MM.1S (cell line): Measurements from ENCODE around the gene CCDC187.

Source experiments
- DNase-seq: peaks from one replicate; pipeline ENCODE4 v3.0.0-alpha.2; 2015
- H2AFZ ChIP-seq: fragments of 300-600 bp; sonication (generic); 2 replicates; pipeline ENCODE4 v1.6.0; 2016; ENCODE audit warnings: antibody characterized with exemption, low read length
- H3F3A ChIP-seq: fragments of 300-600 bp; sonication (generic); 2 replicates; pipeline ENCODE4 v1.6.1; 2016; ENCODE audit warnings: mild to moderate bottlenecking, antibody characterized with exemption, low read length, moderate library complexity, mixed read lengths; ENCODE audit not compliant: insufficient read depth
- H3K27ac ChIP-seq: fragments of 300-600 bp; sonication (generic); 2 replicates; pipeline ENCODE4 v1.5.1; 2016; ENCODE audit warnings: mild to moderate bottlenecking, low read length
- H3K27me3 ChIP-seq: fragments of 300-600 bp; sonication (generic); replicated peaks from 2 replicates; pipeline ENCODE4 v1.6.0; 2016; ENCODE audit warnings: low read length; ENCODE audit not compliant: insufficient read depth
- H3K36me3 ChIP-seq: fragments of 300-600 bp; sonication (generic); replicated peaks from 2 replicates; pipeline ENCODE4 v1.6.1; 2016; ENCODE audit warnings: mild to moderate bottlenecking, low read length, mixed read lengths; ENCODE audit not compliant: insufficient read depth
- H3K4me1 ChIP-seq: fragments of 300-600 bp; sonication (generic); 2 replicates; pipeline ENCODE4 v1.6.1; 2016; ENCODE audit warnings: low read length, mixed read lengths
- H3K4me2 ChIP-seq: fragments of 300-600 bp; sonication (generic); 2 replicates; pipeline ENCODE4 v1.6.0; 2016; ENCODE audit warnings: low read depth, low read length
- H3K4me3 ChIP-seq: fragments of 300-600 bp; sonication (generic); 2 replicates; pipeline ENCODE4 v1.5.1; 2016; ENCODE audit warnings: low read length, mixed read lengths
- H3K79me2 ChIP-seq: fragments of 300-600 bp; sonication (generic); 2 replicates; pipeline ENCODE4 v1.6.1; 2016; ENCODE audit warnings: mixed run types, low read length, mixed read lengths
- H3K9ac ChIP-seq: fragments of 300-600 bp; sonication (generic); 2 replicates; pipeline ENCODE4 v1.6.1; 2016; ENCODE audit warnings: low read length, mixed read lengths
- H3K9me2 ChIP-seq: fragments of 300-600 bp; sonication (generic); replicated peaks from 2 replicates; pipeline ENCODE4 v1.6.1; 2016; ENCODE audit warnings: mild to moderate bottlenecking, low read length, mixed read lengths; ENCODE audit not compliant: insufficient read depth
- H3K9me3 ChIP-seq: fragments of 300-600 bp; sonication (generic); replicated peaks from 2 replicates; pipeline ENCODE4 v1.6.1; 2016; ENCODE audit warnings: mild to moderate bottlenecking, low read length, mixed read lengths; ENCODE audit not compliant: insufficient read depth
- H4K20me1 ChIP-seq: fragments of 300-600 bp; sonication (generic); 2 replicates; pipeline ENCODE4 v1.6.1; 2016; ENCODE audit warnings: mild to moderate bottlenecking, low read length, moderate library complexity, mixed read lengths; ENCODE audit not compliant: insufficient read depth
- EZH2 ChIP-seq: fragments of 300-600 bp; sonication (generic); optimal IDR thresholded peaks from 2 replicates; pipeline ENCODE3; 2017; ENCODE audit warnings: low read depth, mild to moderate bottlenecking, antibody characterized with exemption, low read length, mixed read lengths
- EZH2phosphoT487 ChIP-seq: fragments of 300-600 bp; sonication (generic); IDR thresholded peaks from 2 replicates; pipeline ENCODE4 v1.6.1; 2018; ENCODE audit warnings: antibody characterized with exemption, low read length
- TF ChIP-seq, protein P1 (sequence below): fragments of 300-600 bp; sonication (generic); IDR thresholded peaks from 2 replicates; pipeline ENCODE4 v1.5.1; 2016; ENCODE audit warnings: antibody characterized with exemption, low read length, mixed read lengths

Gene CCDC187

DNA sequence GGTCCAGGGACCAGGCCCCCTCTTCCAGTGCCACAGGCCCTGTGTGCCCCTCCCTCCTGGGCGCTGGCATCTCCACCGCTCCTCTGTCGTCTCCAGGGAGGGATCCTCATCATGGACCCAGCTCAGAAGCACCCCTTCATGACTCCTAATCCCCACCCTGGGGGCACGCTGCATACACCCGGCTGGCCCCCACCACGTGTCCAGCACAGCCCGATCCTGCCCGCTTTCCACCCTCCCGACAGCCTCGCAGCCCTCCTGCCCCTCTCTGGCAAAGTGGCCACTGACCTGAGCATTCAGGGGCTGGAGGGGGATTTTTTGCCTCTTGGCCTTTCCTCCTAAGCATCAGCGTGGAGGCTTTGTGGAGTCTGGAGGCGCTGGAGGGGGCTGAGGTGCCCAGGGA, 1.4 kb downstream of the CCDC187 start:
- no peak overlapping the region for H3K9ac ChIP-seq
- H2AFZ ChIP-seq: no peak overlapping the region
- no peak overlapping the region for H3K4me3 ChIP-seq
- H4K20me1 ChIP-seq: no peaks in the 10 kb centered on the region
- H3K9me2 ChIP-seq: no peaks in the 10 kb centered on the region
- H3K9me3 ChIP-seq: no peaks in the 10 kb centered on the region
- peaks cover 93% of the 10 kb centered on the region for H3K27me3 ChIP-seq
- H3K79me2 ChIP-seq: no peaks in the 10 kb centered on the region
- no peaks in the 10 kb centered on the region for H3K4me1 ChIP-seq
- no peak overlapping the region for H3K4me2 ChIP-seq
- TF ChIP-seq, protein P1, sequence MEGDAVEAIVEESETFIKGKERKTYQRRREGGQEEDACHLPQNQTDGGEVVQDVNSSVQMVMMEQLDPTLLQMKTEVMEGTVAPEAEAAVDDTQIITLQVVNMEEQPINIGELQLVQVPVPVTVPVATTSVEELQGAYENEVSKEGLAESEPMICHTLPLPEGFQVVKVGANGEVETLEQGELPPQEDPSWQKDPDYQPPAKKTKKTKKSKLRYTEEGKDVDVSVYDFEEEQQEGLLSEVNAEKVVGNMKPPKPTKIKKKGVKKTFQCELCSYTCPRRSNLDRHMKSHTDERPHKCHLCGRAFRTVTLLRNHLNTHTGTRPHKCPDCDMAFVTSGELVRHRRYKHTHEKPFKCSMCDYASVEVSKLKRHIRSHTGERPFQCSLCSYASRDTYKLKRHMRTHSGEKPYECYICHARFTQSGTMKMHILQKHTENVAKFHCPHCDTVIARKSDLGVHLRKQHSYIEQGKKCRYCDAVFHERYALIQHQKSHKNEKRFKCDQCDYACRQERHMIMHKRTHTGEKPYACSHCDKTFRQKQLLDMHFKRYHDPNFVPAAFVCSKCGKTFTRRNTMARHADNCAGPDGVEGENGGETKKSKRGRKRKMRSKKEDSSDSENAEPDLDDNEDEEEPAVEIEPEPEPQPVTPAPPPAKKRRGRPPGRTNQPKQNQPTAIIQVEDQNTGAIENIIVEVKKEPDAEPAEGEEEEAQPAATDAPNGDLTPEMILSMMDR: no peak
- TF ChIP-seq EZH2 (no peak), EZH2phosphoT487 (no peak)
- peaks cover under 1% of the 10 kb centered on the region; the same call in 1 of the 2 replicates for H3F3A ChIP-seq
- H3K27ac ChIP-seq: no peak overlapping the region
- no peak for DNase-seq
- H3K36me3 ChIP-seq: no peaks in the 10 kb centered on the region

DNA sequence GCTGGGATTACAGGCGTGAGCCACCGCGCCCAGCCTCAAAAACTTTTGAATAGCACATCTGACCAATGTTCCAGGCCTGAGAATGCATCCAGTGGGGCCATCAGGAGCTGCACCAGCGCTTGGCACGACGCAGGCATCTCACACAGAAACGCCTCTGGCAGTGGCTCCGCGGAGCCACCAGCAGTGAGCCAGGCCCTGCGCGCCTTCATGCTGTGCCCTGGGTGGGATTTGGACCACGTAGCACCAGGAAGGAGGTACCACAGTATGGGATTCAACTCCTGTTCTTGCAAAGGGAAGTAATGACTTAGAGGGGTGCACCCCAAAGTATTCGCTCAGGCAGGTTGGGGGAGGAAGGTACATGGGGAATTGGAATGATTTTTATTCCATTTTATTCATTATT, 3.0 kb downstream of the CCDC187 start:
- DNase-seq: no peak
- Histone ChIP-seq H3K36me3 (no peaks in the 10 kb centered on the region), H3K27me3 (peaks cover 85% of the 10 kb centered on the region), H3K4me1 (peaks cover 11% of the 10 kb centered on the region; the same call in 1 of the 2 replicates), H3K9me3 (no peaks in the 10 kb centered on the region), H3K9ac (no peak overlapping the region), H3F3A (peaks cover 13% of the 10 kb centered on the region), H3K4me2 (no peak overlapping the region), H2AFZ (no peak overlapping the region), H3K27ac (no peak overlapping the region), H3K4me3 (no peak overlapping the region), H3K9me2 (no peaks in the 10 kb centered on the region), H3K79me2 (no peaks in the 10 kb centered on the region), H4K20me1 (no peaks in the 10 kb centered on the region)
- TF ChIP-seq, protein P1: no peak
- TF ChIP-seq EZH2phosphoT487: no peak
- no peak for TF ChIP-seq EZH2

DNA sequence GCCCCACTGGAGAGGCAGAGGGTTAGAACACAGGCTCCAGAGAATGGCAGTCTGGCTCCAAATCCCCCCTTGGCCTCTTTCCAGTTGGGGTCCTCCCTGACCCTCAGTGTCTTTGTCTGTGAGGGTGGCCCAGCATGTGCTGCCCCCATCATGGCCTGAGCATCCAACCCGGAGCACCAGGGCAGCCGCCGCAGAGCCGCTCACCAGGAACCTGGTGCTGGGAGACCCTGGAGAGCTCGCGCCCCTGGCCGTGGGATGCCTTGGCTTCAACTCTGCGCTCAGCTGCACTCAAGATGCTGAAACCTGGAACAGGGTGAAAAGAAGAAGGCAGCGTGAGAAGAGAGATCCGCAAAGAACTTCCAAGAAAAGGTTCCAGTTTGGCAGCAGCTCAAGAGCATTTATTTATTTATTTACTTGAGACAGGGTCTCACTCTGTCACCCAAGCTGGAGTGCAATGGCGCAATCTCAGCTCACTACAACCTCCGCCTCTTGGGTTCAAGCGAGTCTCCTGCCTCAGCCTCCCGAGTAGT, 3.8 kb downstream of the CCDC187 start:
- H3K27ac ChIP-seq: no peak overlapping the region
- H3K27me3 ChIP-seq: peaks cover 85% of the 10 kb centered on the region

More for the DNA sequence above, 3.8 kb downstream of the CCDC187 start:
- H3K9ac ChIP-seq: no peak overlapping the region
- no peaks in the 10 kb centered on the region for H3K36me3 ChIP-seq
- no peak overlapping the region for H3K4me3 ChIP-seq
- H3K4me2 ChIP-seq: no peak overlapping the region
- no peaks in the 10 kb centered on the region for H3K79me2 ChIP-seq
- H3F3A ChIP-seq: peaks cover 13% of the 10 kb centered on the region
- DNase-seq: no peak
- H4K20me1 ChIP-seq: no peaks in the 10 kb centered on the region
- H2AFZ ChIP-seq: no peak overlapping the region
- TF ChIP-seq, protein P1: no peak
- no peak for TF ChIP-seq EZH2phosphoT487
- H3K4me1 ChIP-seq: peaks cover 11% of the 10 kb centered on the region; the same call in 1 of the 2 replicates
- H3K9me3 ChIP-seq: no peaks in the 10 kb centered on the region
- H3K9me2 ChIP-seq: no peaks in the 10 kb centered on the region
